Measurements from ENCODE around the gene CAMSAP1.

CAMSAP1 gene

GRCh38 chr9:135809166-135809565 is 98.2 kb downstream of the CAMSAP1 start:
- DNase-seq, result no peak

- no peak for DNase-seq
These were observed 101.8 kb downstream of the CAMSAP1 start for GRCh38 chr9:135805422-135806022.

GRCh38 chr9:135804581-135805421 is 102.5 kb downstream of the CAMSAP1 start:
- peak; percentile 61 for DNase-seq

GRCh38 chr9:135803441-135803840 is 103.9 kb downstream of the CAMSAP1 start:
- no peak for DNase-seq

GRCh38 chr9:135802876-135803419 is 104.4 kb downstream of the CAMSAP1 start:
- no peak for DNase-seq

- DNase-seq, result no peak
These were observed 106.3 kb downstream of the CAMSAP1 start for GRCh38 chr9:135801070-135801469.

GRCh38 chr9:135799261-135799660 is 108.1 kb downstream of the CAMSAP1 start:
- DNase-seq, result no peak

GRCh38 chr9:135798263-135798585 is 109.1 kb downstream of the CAMSAP1 start:
- no peak for DNase-seq

GRCh38 chr9:135797507-135798262 is 109.7 kb downstream of the CAMSAP1 start:
- peak; percentile 32 for DNase-seq

- no peak for DNase-seq
These were observed 110.4 kb downstream of the CAMSAP1 start for GRCh38 chr9:135796784-135797485.

- DNase-seq, result no peak
These were observed 112.0 kb downstream of the CAMSAP1 start for GRCh38 chr9:135795391-135795790.

- no peak for DNase-seq
These were observed 112.9 kb downstream of the CAMSAP1 start for GRCh38 chr9:135794361-135794885.

GRCh38 chr9:135794057-135794335 is 113.3 kb downstream of the CAMSAP1 start:
- no peak for DNase-seq

GRCh38 chr9:135793221-135794056 is 113.9 kb downstream of the CAMSAP1 start:
- no peak for DNase-seq

- DNase-seq, result no peak
These were observed 114.8 kb downstream of the CAMSAP1 start for GRCh38 chr9:135792268-135793128.

GRCh38 chr9:135791431-135792267 is 115.7 kb downstream of the CAMSAP1 start:
- no peak for DNase-seq

- DNase-seq, result no peak
These were observed 116.5 kb downstream of the CAMSAP1 start for GRCh38 chr9:135790850-135791249.

GRCh38 chr9:135790356-135790755 is 117.0 kb downstream of the CAMSAP1 start:
- DNase-seq, result no peak

- DNase-seq, result no peak
These were observed 117.5 kb downstream of the CAMSAP1 start for GRCh38 chr9:135789838-135790291.
